OCI-LY3 (cell line): ENCODE results near the gene SPOUT1.
A peak's percentile ranks its signal among the peaks of the same experiment; 100 is the strongest.

Experiments
- H2AFZ ChIP-seq: fragments of 200-600, 300-600 bp; shearing (Covaris generic); 2 replicates; pipeline ENCODE4 v1.6.0; 2014; ENCODE audit warnings: antibody characterized with exemption, low read depth, low read length
- H3K27ac ChIP-seq: fragments of 200-600, 300-600 bp; sonication (generic); 2 replicates; pipeline ENCODE4 v1.5.1; 2014; ENCODE audit warnings: mild to moderate bottlenecking, low read length, moderate library complexity, mixed read lengths
- H3K27me3 ChIP-seq: fragments of 200-600, 300-600 bp; sonication (generic); 2 replicates; pipeline ENCODE4 v1.6.1; 2014; ENCODE audit warnings: low read depth, low read length, mixed read lengths
- H3K36me3 ChIP-seq: fragments of 200-600, 300-600 bp; sonication (generic); replicated peaks from 2 replicates; pipeline ENCODE3; 2014; ENCODE audit warnings: low read depth, low read length, mixed read lengths
- H3K4me1 ChIP-seq: fragments of 300-600, 200-600 bp; sonication (generic); 2 replicates; pipeline ENCODE4 v1.6.1; 2014; ENCODE audit warnings: low read length, mixed read lengths
- H3K4me2 ChIP-seq: fragments of 200-600, 300-600 bp; sonication (generic); 2 replicates; pipeline ENCODE4 v1.6.1; 2014; ENCODE audit warnings: low read length, mixed read lengths
- H3K4me3 ChIP-seq: fragments of 300-600, 200-600 bp; sonication (generic); 2 replicates; pipeline ENCODE4 v1.5.1; 2014; ENCODE audit warnings: antibody characterized with exemption, mild to moderate bottlenecking, low read length, moderate library complexity
- H3K79me2 ChIP-seq: fragments of 300-600, 200-600 bp; shearing (Covaris generic); 2 replicates; pipeline ENCODE4 v1.6.1; 2014; ENCODE audit warnings: mild to moderate bottlenecking, low read length, mixed read lengths
- H3K9ac ChIP-seq: fragments of 300-600, 200-600 bp; shearing (Covaris generic); 2 replicates; pipeline ENCODE4 v1.6.0; 2014; ENCODE audit warnings: mild to moderate bottlenecking, low read length, moderate library complexity
- H3K9me3 ChIP-seq: fragments of 200-600, 300-600 bp; shearing (Covaris generic); 2 replicates; pipeline ENCODE4 v1.6.1; 2014; ENCODE audit warnings: low read length, mixed read lengths; ENCODE audit not compliant: insufficient read depth
- H4K20me1 ChIP-seq: fragments of 200-600, 300-600 bp; sonication (generic); 2 replicates; pipeline ENCODE4 v1.6.1; 2016; ENCODE audit warnings: low read length, mixed read lengths; ENCODE audit not compliant: insufficient read depth
- CTCF ChIP-seq: fragments of 200-600, 300-600 bp; sonication (generic); IDR thresholded peaks from 2 replicates; pipeline ENCODE4 v1.5.1; 2014; ENCODE audit warnings: antibody characterized with exemption, low read length, low read depth
- EZH2phosphoT487 ChIP-seq: fragments of 200-600 bp; shearing (Covaris generic); IDR thresholded peaks from 2 replicates; pipeline ENCODE4 v1.6.1; 2018; ENCODE audit warnings: antibody characterized with exemption, mixed run types, low read depth

Gene SPOUT1

GRCh38 chr9:128821584-128822406 is 7.8 kb downstream of the SPOUT1 start:
- Histone ChIP-seq H4K20me1 (no peaks in the 10 kb centered on the region), H3K27me3 (no peaks in the 10 kb centered on the region), H3K4me2 (no peak overlapping the region), H3K79me2 (no peaks in the 10 kb centered on the region), H3K36me3 (peaks cover 18% of the 10 kb centered on the region), H3K9me3 (no peaks in the 10 kb centered on the region), H3K4me3 (no peak overlapping the region), H2AFZ (no peak overlapping the region), H3K4me1 (no peaks in the 10 kb centered on the region), H3K9ac (no peak overlapping the region), H3K27ac (no peak overlapping the region)
- no peak for TF ChIP-seq EZH2phosphoT487
- no peak for TF ChIP-seq CTCF

GRCh38 chr9:128820665-128821583 is 8.7 kb downstream of the SPOUT1 start:
- H3K4me3 ChIP-seq: no peak overlapping the region
- no peaks in the 10 kb centered on the region for H3K4me1 ChIP-seq
- no peak overlapping the region for H3K27ac ChIP-seq
- H3K36me3 ChIP-seq: peaks cover 14% of the 10 kb centered on the region
- no peak overlapping the region for H2AFZ ChIP-seq
- H3K79me2 ChIP-seq: no peaks in the 10 kb centered on the region
- TF ChIP-seq CTCF: no peak
- TF ChIP-seq EZH2phosphoT487: no peak
- H3K27me3 ChIP-seq: no peaks in the 10 kb centered on the region
- H3K4me2 ChIP-seq: no peak overlapping the region
- no peak overlapping the region for H3K9ac ChIP-seq
- no peaks in the 10 kb centered on the region for H4K20me1 ChIP-seq
- no peaks in the 10 kb centered on the region for H3K9me3 ChIP-seq

DNA sequence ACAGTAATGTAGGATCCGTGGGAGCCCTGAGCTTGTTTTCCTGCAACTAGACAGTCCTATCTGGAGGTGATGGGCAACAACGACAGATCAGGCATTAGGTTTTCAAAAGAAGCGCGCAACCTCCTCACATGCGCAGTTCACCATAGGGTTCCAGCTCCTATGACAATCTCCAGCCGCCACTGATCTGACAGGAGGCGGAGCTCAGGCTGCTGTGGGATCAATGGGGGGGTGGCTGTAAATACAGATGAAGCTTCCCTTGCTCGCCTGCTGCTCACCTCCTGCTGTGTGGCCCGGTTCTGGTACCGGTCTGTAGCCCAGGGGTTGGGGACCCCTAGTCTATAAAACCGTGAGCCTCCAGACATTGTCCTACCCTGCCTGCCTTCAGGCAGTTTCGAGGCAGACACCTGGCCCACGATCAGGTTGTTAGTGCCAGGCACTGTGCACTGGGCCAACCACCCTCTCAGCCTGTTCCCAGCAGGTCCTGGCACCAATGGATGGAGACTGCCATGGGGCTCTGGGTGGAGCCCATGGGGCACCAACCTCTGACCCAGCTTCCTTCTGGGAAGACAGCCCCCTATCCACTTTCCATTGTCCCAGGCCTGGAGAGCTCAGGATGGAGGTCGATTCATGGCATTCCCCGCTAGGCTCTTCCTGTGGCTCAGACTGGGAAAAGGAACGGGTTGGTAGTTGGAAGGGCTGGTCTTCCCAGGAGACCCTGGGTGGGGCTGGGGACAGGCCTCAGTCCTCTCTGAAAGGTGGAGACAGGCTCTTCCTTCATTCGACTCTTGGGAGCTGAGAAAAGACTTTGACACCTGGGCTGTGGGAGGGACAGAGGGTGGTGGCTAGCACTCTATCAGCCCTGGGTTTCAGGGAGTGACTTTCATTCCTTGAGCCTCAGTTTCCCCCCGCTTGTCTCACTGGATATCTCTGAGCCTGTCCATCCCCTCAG is 9.6 kb downstream of the SPOUT1 start:
- H3K9me3 ChIP-seq: no peaks in the 10 kb centered on the region
- no peaks in the 10 kb centered on the region for H4K20me1 ChIP-seq
- no peaks in the 10 kb centered on the region for H3K79me2 ChIP-seq
- peaks cover 11% of the 10 kb centered on the region for H3K36me3 ChIP-seq
- 0 out of 2 replicates have a peak overlapping the region, but pooled peaks have one; percentile 65 for H3K4me2 ChIP-seq
- no peaks in the 10 kb centered on the region for H3K27me3 ChIP-seq
- TF ChIP-seq EZH2phosphoT487: no peak
- no peak for TF ChIP-seq CTCF
- no peak overlapping the region for H3K27ac ChIP-seq
- H2AFZ ChIP-seq: no peak overlapping the region
- H3K4me1 ChIP-seq: no peaks in the 10 kb centered on the region
- no peak overlapping the region for H3K9ac ChIP-seq
- H3K4me3 ChIP-seq: no peak overlapping the region
